Tibial nerve (tissue), 4 donors: ENCODE measurements around the gene RSAD1.

Experiments used
- EP300 ChIP-seq, 2 donors: sonication (generic); formaldehyde crosslinking; IDR thresholded peaks; one replicate each; pipeline ENCODE4 v1.6.1; 2017; ENCODE audit warnings: antibody characterized with exemption in 2 of 2, mild to moderate bottlenecking in 1 of 2
- POLR2A ChIP-seq, 2 donors: fragments of 450-650 bp; IDR thresholded peaks; one replicate each; pipeline ENCODE4 v1.6.1; 2017; ENCODE audit warnings: antibody characterized with exemption in 2 of 2, mild to moderate bottlenecking in 2 of 2, moderate library complexity in 2 of 2
- TF ChIP-seq, protein P1 (sequence below), 5 experiments: fragments of 200-600 bp in 3 of 5; fragments of 450-650 bp in 2 of 5; sonication (generic) in 3 of 5; IDR thresholded peaks; one replicate each; pipeline ENCODE4 v1.5.1; 2016 to 2019; ENCODE audit warnings: antibody characterized with exemption in 5 of 5, mild to moderate bottlenecking in 3 of 5, moderate library complexity in 2 of 5

DNA sequence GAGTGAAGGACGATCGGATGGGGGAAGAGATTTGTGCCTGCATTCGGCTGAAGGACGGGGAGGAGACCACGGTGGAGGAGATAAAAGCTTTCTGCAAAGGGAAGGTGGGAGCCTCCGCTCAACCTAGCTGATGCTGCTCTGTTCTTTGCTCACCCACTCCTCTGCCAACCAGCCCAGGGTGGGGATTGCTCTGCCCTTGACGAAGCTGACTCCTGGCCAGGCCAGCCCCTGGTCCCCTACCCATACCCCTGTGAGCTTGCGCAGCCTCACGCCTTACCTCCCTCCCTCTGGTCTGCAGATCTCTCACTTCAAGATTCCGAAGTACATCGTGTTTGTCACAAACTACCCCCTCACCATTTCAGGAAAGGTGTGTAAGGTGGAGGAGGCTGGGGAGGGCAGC is 4.8 kb upstream of the RSAD1 start:
- TF ChIP-seq POLR2A (IDR thresholded peaks at IDR 0.05), result no peak
- TF ChIP-seq, protein P1, sequence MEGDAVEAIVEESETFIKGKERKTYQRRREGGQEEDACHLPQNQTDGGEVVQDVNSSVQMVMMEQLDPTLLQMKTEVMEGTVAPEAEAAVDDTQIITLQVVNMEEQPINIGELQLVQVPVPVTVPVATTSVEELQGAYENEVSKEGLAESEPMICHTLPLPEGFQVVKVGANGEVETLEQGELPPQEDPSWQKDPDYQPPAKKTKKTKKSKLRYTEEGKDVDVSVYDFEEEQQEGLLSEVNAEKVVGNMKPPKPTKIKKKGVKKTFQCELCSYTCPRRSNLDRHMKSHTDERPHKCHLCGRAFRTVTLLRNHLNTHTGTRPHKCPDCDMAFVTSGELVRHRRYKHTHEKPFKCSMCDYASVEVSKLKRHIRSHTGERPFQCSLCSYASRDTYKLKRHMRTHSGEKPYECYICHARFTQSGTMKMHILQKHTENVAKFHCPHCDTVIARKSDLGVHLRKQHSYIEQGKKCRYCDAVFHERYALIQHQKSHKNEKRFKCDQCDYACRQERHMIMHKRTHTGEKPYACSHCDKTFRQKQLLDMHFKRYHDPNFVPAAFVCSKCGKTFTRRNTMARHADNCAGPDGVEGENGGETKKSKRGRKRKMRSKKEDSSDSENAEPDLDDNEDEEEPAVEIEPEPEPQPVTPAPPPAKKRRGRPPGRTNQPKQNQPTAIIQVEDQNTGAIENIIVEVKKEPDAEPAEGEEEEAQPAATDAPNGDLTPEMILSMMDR (IDR thresholded peaks at IDR 0.05), result no peak
- no peak for TF ChIP-seq EP300 (IDR thresholded peaks at IDR 0.05)
